B cell (primary cell): ENCODE data around the gene SLC25A4. TPM values are rescaled to one million over a fixed set of nuclear protein-coding genes. Genes with fewer than 3 reads are reported as not detected.

Source experiments
- ATAC-seq: fragments of 200-7000 bp; cut with Tn5 transposase; one replicate; pipeline ENCODE4 v1.10.0; 2021; ENCODE audit warnings: low read depth, mild to moderate bottlenecking, moderate number of reproducible peaks, moderate library complexity
- CTCF ChIA-PET: fragments of 350-600 bp; sonication (Branson Sonifier 250); formaldehyde crosslinking; loops from one replicate; lab custom pipeline; 2021; ENCODE audit warnings: antibody characterized with exemption, inconsistent platforms; lab: Charles Lee
- POLR2A ChIA-PET: fragments of 350-600 bp; sonication (Branson Sonifier 250); formaldehyde crosslinking; loops from one replicate; lab custom pipeline; 2021; ENCODE audit warnings: antibody characterized with exemption; lab: Charles Lee
- DNase-seq: peaks from one replicate; pipeline ENCODE4 v3.0.0; 2013
- H2AFZ ChIP-seq: 2 replicates; pipeline ENCODE4 v1.6.1; 2012; ENCODE audit warnings: mild to moderate bottlenecking, low read depth, low read length; ENCODE audit not compliant: insufficient read depth, poor library complexity, severe bottlenecking
- H3K27ac ChIP-seq, 2 donors: 1 replicate in 1 of 2; 2 replicates in 1 of 2; pipeline ENCODE4 v1.5.1; 2012 to 2013; ENCODE audit warnings: low read length in 2 of 2, mild to moderate bottlenecking in 2 of 2, moderate library complexity in 1 of 2
- H3K27me3 ChIP-seq, 4 experiments: fragments of 200-600 bp in 1 of 4; sonication (generic) in 1 of 4; replicated peaks in 1 of 4; 1 replicate in 2 of 4; 2 replicates in 2 of 4; pipeline versions ENCODE4 v1.6.1 to v1.7.0; 2013 to 2016; ENCODE audit warnings: low read length in 3 of 4, mild to moderate bottlenecking in 2 of 4, mixed read lengths in 1 of 4, moderate library complexity in 1 of 4; ENCODE audit not compliant: insufficient read depth in 4 of 4, control insufficient read depth in 3 of 4; ENCODE audit errors: control extremely low read depth in 1 of 4
- H3K36me3 ChIP-seq, 2 experiments: replicated peaks in 1 of 2; 1 replicate in 1 of 2; 2 replicates in 1 of 2; pipeline versions ENCODE4 v1.6.1 to v1.7.1; 2013; ENCODE audit warnings: low read length in 1 of 2; ENCODE audit not compliant: insufficient read depth in 2 of 2, control insufficient read depth in 1 of 2; ENCODE audit errors: control extremely low read depth in 1 of 2, extremely low read depth in 1 of 2
- H3K4me1 ChIP-seq, 2 donors: fragments of 200-600 bp in 1 of 2; sonication (generic) in 1 of 2; 1 replicate in 1 of 2; 2 replicates in 1 of 2; pipeline versions ENCODE4 v1.5.1 to v1.6.1; 2013 to 2017; ENCODE audit warnings: low read length in 2 of 2; ENCODE audit not compliant: control insufficient read depth in 2 of 2, insufficient read depth in 2 of 2
- H3K4me2 ChIP-seq: replicated peaks from 2 replicates; pipeline ENCODE3; 2012; ENCODE audit warnings: mild to moderate bottlenecking, low read depth, low read length; ENCODE audit not compliant: poor library complexity, severe bottlenecking
- H3K4me3 ChIP-seq, 5 experiments: fragments of 200-600 bp in 1 of 5; sonication (generic) in 1 of 5; 1 replicate in 3 of 5; 2 replicates in 2 of 5; pipeline versions ENCODE4 v1.5.1 to v1.7.0; 2011 to 2016; ENCODE audit warnings: low read length in 4 of 5, mild to moderate bottlenecking in 4 of 5, low read depth in 2 of 5, control low read depth in 1 of 5, moderate library complexity in 1 of 5; ENCODE audit not compliant: insufficient read depth in 1 of 5; ENCODE audit errors: control extremely low read depth in 1 of 5, extremely low read depth in 1 of 5
- H3K79me2 ChIP-seq: fragments of 200-600 bp; sonication (generic); one replicate; pipeline ENCODE4 v1.6.0; 2016; ENCODE audit warnings: low read length; ENCODE audit not compliant: control insufficient read depth, insufficient read depth
- H3K9ac ChIP-seq: fragments of 200-600 bp; sonication (generic); 2 replicates; pipeline ENCODE4 v1.6.1; 2017; ENCODE audit warnings: mild to moderate bottlenecking, low read length, moderate library complexity
- H3K9me3 ChIP-seq, 3 donors: one replicate each; pipeline versions ENCODE4 v1.6.1 to v1.7.1; 2013; ENCODE audit warnings: low read length in 2 of 3; ENCODE audit not compliant: control insufficient read depth in 2 of 3, insufficient read depth in 1 of 3; ENCODE audit errors: control extremely low read depth in 1 of 3
- H4K20me1 ChIP-seq: 2 replicates; pipeline ENCODE4 v1.6.0; 2012; ENCODE audit warnings: mild to moderate bottlenecking, low read length; ENCODE audit not compliant: insufficient read depth, control insufficient read depth, poor library complexity, severe bottlenecking
- H3K27ac Mint-ChIP-seq: one replicate; pipeline ENCODE4 v1.8.0; 2021; ENCODE audit warnings: mixed read lengths
- H3K27me3 Mint-ChIP-seq: one replicate; pipeline ENCODE4 v1.8.0; 2021; ENCODE audit warnings: mixed read lengths
- H3K4me1 Mint-ChIP-seq: one replicate; pipeline ENCODE4 v1.8.0; 2021; ENCODE audit warnings: mixed read lengths
- H3K4me3 Mint-ChIP-seq: one replicate; pipeline ENCODE4 v1.8.0; 2021; ENCODE audit warnings: mixed read lengths
- H3K9me3 Mint-ChIP-seq: one replicate; pipeline ENCODE4 v1.8.0; 2022; ENCODE audit warnings: mixed read lengths; ENCODE audit not compliant: insufficient read depth
- CTCF ChIP-seq: fragments of 200-600 bp; IDR thresholded peaks from one replicate; pipeline ENCODE4 v1.8.0; 2022; ENCODE audit warnings: antibody characterized with exemption, mild to moderate bottlenecking
- EZH2 ChIP-seq: IDR thresholded peaks from 2 replicates; pipeline ENCODE4 v1.6.1; 2012; ENCODE audit warnings: borderline replicate concordance, low read depth, mild to moderate bottlenecking, moderate library complexity, low read length; ENCODE audit not compliant: insufficient read depth, poor library complexity, severe bottlenecking
- WGBS: methylation state at CpG from one replicate; pipeline ENCODE4 v1.1.5; 2013; ENCODE audit warnings: missing lambda C conversion rate; ENCODE audit not compliant: insufficient coverage; 5-methylcytosine and 5-hydroxymethylcytosine counted together
- intact Hi-C: fragments of 100-400 bp; cut with micrococcal nuclease; formaldehyde crosslinking; loops from one replicate; pipeline ENCODE4 v1.10.0; 2022
- polyA plus RNA-seq: library from polyadenylated mRNA; depleted of rRNA; stranded (reverse); fragments of >200 nt; gene quantifications from 2 replicates; pipeline ENCODE4 v1.2.3, GENCODE V29; 2012
- total RNA-seq, 2 donors: library from RNA; stranded (reverse); fragments of 120-200 nt in 1 of 2; gene quantifications; 1 replicate in 1 of 2; 2 replicates in 1 of 2; pipeline versions ENCODE4 v1.2.3 to v1.2.4, GENCODE V29; 2013 to 2022

The SLC25A4 gene
- total and polyA plus RNA-seq, 2 donors (not counting 1 experiment from before 2014, with no cell fraction given), result 7.3 to 11.7 TPM

DNA sequence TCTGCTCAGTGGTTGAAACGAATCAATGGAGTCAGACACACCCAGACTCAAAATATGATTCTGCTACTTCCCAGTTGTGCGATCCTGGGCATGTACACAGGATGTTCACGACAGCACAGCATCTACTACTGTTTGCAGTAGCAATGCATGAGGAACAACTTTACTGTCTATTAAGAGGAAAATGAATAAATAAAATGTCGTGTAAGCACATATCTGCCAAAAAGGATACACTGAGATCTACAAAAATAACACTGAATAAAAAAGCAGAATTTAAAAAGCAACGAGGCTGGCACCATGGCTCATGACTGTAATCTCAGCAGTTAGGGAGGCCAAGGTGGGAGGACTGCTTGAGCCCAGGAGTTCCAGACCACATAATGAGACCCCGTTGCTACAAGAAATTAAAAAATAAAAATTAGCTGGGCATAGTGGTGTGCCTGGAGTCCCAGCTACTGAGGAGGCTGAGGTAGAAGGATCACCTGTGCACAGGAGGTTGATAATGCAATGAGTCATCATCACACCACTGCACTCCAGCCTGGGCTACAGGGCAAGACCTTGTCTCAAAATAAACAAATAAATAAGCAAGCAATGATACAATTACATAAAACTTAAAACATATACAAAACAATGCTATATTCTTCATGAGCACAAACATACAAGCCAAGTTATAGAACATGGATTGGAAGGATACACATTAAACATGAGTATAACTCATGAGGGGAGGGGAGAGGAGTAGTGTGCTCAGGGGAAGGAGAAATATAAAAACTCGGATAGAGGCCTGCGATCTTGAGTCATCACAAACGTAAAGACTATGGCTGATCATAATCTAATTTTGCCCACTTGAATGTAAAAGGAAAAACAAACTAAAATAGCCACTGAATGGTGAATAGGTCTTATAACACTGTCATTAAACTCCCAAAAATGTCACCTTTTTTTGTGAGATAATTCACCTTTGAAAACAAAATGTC lies 52.1 kb downstream of the SLC25A4 start:
- Histone ChIP-seq H3K4me3 (no peak overlapping the region), H3K79me2 (peaks cover 60% of the 10 kb centered on the region), H4K20me1 (no peaks in the 10 kb centered on the region), H3K27me3 (no peaks in the 10 kb centered on the region), H3K9ac (no peak overlapping the region), H3K9me3 (peaks cover 0 to 6% (median 0%) of the 10 kb centered on the region in 3 donors), H3K4me2 (no peak overlapping the region), H3K27ac (no peak overlapping the region), H3K36me3 (peaks cover 1 to 5% of the 10 kb centered on the region in 2 experiments), H2AFZ (no peak overlapping the region), H3K4me1 (peaks cover 7 to 8% of the 10 kb centered on the region in 2 donors)
- ATAC-seq (no peak), DNase-seq (no peak)
- CTCF ChIA-PET, result no interaction called here
- Mint-ChIP-seq H3K4me3 (no peak overlapping the region), H3K27ac (no peak overlapping the region), H3K27me3 (no peaks in the 10 kb centered on the region), H3K4me1 (peaks cover 27% of the 10 kb centered on the region), H3K9me3 (no peaks in the 10 kb centered on the region)
- 80% methylated on average over 1 of the region's 9 CpGs for WGBS
- POLR2A ChIA-PET, result no interaction called here
- TF ChIP-seq CTCF, result no peak
- no peak for TF ChIP-seq EZH2
- intact Hi-C loops, result no loop called here

GRCh38 chr4:185196437-185196836 lies 53.4 kb downstream of the SLC25A4 start:
- no peaks in the 10 kb centered on the region for H3K9me3 Mint-ChIP-seq
- no peaks in the 10 kb centered on the region for H3K27me3 Mint-ChIP-seq
- H3K27ac ChIP-seq, result no peak overlapping the region
- peak overlapping the region; percentile 41 for H3K27ac Mint-ChIP-seq
- peaks cover 22% of the 10 kb centered on the region for H3K4me1 Mint-ChIP-seq
- POLR2A ChIA-PET, result no interaction called here
- H2AFZ ChIP-seq, result no peak overlapping the region
- peaks cover 7 to 8% of the 10 kb centered on the region in 2 donors for H3K4me1 ChIP-seq
- no peaks in the 10 kb centered on the region for H3K27me3 ChIP-seq
- no peak overlapping the region for H3K9ac ChIP-seq
- H3K4me2 ChIP-seq, result no peak overlapping the region
- intact Hi-C loops, result no loop called here
- no peak overlapping the region for H3K4me3 Mint-ChIP-seq
- no peak for DNase-seq
- CTCF ChIA-PET, result interaction anchor here (1.4 to 2.5 kb wide), 3 partner anchors 9 to 53 kb away, joined by 4 to 22 read pairs (median 7); partner anchors contain the start of gene SLC25A4
- H3K79me2 ChIP-seq, result peaks cover 48% of the 10 kb centered on the region
- no peak overlapping the region for H3K4me3 ChIP-seq
- WGBS, result no CpG with 5 or more reads among the region's 2 CpGs
- H3K36me3 ChIP-seq, result peaks cover 0 to 1% of the 10 kb centered on the region in 2 experiments
- H4K20me1 ChIP-seq, result no peaks in the 10 kb centered on the region
- peaks cover 0 to 6% (median 0%) of the 10 kb centered on the region in 3 donors for H3K9me3 ChIP-seq
- ATAC-seq, result no peak
- TF ChIP-seq EZH2, result no peak
- TF ChIP-seq CTCF, result no peak
